Amniotic stem cell (primary cell): ENCODE measurements around the gene FBRSL1.

Experiments used
- DNase-seq: peaks from one replicate; lab custom pipeline; 2025; lab: John Stamatoyannopoulos, UW

The FBRSL1 gene

DNA sequence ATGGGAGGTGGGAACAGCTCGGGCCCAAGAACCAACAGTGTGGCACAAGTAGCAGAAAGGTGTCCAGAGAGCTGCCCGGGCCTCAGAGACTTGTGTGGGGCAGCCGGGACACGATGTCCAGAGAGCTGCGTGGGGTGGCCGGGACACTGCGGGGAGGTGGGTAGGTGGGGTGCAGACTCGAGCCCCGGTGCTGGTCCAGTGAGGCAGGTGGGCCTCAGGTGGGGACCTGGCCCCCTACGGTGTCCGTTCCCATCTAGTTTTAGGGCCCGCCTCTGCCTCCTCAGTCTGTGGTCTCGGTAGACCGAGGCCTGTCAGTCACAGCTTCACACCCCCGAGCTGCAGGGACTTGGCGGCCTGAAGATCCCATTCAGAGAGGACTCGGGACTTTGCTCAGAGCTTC is 6.3 kb upstream of the FBRSL1 start:
- no peak for DNase-seq

DNA sequence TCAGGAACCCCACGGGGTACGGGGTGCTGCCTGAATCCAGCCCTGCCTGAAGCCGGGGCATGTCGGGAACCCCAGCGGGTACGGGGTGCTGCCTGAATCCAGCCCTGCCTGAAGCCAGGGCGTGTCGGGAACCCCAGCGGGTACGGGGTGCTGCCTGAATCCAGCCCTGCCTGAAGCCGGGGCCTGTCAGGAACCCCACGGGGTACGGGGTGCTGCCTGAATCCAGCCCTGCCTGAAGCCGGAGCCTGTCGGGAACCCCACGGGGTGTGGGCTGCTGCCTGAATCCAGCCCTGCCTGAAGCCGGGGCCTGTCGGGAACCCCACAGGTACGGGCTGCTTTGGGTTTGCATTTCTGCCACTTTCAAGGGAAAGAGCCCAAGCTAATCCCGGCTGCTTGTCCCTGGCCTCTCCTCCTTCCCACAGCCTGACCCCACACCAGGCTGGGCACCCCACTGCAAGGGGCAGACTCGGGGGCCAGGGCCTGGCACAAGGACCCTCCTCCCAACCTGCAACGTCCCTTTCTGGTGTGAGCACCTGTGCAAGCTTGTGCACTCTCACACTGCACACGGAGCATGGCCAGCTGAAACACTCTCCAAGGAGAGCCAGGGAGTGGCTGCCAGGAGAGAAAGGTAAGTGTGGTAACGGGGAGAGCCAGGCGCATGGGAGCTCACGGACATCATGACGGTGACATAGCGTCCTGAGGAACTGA is 5.6 kb upstream of the FBRSL1 start:
- DNase-seq, result no peak

DNA sequence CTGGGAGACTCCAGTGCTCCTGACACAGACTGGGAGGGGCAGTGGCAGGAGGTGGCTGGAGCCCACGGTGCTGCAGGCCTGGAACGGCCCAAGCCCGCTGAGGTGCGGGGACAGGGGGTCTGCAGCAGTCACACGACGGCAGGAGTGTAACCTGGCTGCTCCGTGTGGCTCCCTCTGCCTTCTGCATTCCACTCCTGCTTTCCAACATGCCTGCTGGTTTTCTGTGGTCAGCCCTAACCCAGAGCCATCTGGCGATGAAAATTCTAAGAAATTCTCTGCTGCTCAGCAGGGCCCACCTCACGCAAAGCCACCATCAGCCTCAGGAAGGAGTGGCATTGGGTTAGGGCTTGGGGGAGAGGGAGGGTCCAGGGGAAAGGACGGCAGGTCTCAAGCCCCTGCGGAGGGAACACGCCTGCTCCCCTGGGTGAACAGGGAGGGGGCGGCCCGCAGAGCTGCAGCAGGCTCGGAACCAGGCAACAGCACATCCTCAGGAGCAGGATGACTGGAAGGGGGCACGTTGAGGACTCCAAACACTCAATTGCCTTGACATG is 5.0 kb upstream of the FBRSL1 start:
- DNase-seq, result no peak

DNA sequence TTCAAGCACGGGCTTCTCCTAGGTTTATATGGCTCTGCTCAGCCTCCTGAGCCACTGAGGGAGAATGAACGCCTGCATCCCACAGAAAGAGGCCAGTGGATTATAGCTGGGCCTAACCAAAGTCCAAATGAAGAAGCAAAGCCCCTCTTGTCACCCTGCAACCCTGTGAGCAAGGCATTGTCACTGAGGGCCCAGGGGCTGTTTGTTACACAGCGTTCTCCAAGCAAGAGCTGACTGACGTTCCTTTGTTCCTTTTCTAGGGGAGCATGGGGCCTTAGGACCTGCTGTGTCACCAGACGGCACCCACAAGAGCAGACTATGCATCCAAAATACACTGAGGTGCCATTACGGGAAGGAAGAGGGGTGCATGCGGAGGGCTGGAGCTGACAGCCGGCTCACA is 4.3 kb upstream of the FBRSL1 start:
- no peak for DNase-seq

DNA sequence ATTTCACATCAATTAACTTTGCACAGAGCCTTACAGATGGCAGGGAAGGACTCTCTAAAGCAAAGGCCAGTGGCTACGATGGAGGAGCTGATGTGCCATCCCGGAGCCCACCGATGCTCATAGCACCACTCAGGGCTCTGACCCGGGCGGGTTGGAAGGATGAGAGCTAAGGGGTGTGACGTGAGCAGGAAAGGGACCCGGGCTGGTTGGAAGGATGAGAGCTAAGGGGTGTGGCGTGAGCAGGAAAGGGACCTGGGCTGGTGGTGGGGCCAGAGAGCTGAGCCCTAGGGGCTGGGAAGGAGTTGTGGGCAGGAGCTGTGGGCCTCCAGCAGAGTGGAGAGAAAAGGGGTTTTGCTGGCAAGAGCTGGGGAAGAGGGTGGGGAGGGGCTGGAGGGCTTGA is 3.8 kb upstream of the FBRSL1 start:
- DNase-seq, result no peak

DNA sequence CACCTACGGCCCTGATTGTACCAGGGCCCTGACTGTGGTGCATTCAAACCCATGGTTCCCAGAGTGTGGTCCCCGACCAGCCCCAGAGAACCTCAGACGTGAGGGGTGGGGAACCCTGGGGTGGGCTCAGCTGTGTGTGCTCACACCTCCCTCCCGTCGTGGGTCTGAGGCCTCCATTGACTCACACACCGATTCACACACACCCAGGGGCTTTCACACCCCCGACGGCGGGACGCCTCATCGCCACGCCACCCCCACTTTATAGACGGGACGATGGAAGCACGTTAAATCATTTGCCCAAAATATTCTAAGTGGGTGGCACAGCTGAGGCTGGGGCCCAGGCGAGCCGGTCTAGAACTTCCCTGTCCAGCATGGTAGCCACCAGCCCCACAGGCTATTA is 3.4 kb upstream of the FBRSL1 start:
- no peak for DNase-seq

DNA sequence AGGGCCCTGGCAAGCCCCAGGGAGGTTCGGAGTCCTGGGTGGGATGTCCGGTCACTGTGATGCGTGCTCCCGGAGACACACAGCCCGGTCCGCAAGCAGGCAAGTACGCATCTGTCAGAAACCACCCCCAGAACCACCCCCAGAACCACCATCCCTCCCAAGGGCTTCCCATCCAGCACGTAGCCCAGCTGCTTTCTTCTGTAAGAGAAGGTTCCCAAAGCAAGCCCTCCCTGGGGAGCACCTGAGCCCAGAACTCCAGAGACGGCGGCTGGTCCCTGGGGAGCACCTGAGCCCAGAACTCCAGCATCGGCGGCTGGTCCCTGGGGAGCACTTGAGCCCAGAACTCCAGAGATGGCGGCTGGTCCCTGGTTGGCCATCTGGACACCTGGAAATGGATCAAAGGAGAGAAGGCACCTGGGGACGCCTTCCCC is 2.6 kb upstream of the FBRSL1 start:
- no peak for DNase-seq

DNA sequence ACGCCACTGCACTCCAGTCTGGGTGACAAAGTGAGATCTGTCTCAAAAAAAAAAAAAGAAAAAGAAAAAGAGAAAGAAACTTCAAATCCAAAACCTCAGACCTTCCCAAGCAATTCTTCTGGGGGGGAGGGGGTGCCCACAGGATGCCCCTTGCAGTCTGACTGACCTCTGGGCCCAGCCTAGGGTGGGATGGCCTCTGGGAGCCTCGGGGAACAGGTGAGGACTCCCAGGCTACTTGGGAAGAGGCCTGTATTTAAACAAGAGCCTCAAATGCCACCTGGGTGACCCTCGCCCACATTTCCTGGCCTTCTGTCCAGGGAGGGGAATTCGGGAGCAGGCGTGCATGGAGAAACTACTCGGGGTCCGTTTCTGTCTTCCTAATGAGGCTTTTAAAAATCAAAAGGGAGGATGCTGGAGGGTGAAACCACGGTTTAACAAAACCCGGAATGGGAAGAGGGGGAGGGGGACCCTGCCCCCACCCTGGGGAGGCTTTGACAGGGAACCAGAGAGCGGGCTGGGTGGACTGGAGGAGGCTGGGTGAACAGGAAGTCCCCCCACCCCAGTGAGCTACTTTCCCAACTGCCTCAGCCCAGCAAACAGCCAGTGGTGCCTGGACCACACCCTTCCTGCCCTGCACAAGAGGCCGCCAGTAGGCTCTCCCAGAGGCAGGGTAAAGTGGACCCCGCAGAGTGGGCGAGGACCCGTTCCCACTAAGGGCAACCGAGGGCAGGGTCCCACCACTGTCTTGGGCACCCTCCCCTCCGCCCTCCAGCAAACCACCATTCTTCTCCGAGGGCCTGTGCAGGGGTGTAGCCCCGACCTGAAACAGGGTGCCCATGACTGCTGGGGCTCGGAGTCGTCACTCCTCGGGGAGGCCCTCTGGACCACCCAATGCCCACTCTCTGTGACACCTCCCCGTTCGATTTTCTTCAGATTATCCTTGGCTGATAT is 1.5 kb upstream of the FBRSL1 start:
- no peak for DNase-seq

DNA sequence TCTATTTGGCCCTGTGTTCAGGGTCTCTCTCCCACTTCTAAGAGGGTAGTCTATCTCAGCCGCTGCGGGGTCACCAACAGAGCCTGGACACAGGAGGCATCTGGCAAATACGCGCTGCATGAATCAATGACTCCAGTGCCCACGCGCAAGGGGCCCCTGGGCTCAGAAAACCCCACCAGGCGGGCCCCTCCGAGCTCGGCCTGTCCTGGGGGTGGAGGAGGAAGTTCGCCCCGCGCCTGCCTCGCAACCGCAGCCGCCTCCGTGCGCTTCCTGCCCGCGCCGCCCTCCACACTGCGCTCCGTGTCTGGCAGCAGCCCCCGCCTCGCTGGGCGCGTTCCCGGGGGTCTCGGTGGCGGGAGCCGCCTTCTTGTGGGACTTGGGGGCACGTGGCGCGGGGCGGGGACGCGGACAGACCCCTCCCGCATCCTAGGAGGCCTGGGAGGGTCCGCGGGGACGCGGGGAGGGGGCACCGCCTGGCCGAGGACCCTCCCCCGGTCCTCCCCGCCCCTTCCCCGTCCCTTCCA is 811 bp upstream of the FBRSL1 start:
- DNase-seq, result no peak

DNA sequence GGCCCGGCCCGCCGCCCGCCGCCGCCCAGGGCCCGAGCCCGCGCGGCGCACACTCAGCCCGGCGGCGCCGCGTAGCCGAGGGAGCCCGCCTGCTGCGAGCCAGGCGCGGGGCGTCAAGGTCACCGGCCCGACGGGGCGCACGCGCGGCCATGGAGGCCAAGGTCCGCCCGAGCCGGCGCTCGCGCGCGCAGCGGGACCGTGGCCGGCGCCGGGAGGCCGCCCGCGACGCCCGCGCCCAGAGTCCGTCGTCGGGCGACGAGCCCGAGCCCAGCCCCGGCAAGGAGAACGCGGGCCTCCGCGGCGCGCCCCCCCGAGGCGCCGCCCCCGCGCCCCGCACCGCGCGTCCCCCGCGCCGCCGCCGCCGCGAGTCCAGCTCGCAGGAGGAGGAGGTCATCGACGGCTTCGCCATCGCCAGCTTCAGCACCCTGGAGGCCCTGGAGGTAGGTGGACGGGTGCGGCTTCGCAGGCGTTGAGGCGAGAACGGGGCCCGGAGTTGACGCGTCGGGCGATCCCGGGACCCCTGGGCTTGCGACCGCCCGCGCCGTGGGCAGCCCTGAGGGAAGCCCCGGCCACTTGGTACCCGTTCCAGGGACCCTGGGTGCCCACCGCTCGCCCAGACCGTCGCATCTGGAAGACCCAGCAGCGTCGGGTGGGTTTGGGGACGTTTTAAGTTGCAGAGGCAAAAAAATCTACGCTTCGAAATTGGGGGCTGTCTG is 629 bp downstream of the FBRSL1 start:
- DNase-seq, result no peak

DNA sequence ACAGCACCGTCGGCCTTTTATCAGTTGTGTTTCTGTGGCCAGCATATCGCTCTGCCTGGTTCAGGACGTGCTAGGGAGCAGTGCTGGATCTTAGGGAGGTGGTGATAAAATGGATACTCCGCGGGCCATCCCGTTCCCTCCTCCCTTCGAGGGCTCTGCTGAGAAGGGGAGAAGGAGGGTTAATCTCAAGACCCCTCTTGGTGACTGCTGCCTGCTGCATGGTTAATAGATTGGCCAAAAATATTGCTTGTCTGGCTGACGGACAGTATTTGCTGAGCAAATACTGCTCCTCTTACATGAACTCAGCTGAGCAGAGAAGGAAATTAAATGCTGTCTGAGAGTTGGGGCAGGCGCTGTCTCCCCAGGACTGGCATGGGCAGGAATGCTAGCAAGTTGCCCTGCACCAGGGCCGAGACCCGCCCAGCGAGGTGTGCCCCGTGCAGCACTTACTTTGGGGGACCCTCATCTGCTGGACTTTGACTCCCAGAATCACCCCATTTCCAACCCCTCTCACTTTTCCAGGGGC is 1.2 kb downstream of the FBRSL1 start:
- no peak for DNase-seq

DNA sequence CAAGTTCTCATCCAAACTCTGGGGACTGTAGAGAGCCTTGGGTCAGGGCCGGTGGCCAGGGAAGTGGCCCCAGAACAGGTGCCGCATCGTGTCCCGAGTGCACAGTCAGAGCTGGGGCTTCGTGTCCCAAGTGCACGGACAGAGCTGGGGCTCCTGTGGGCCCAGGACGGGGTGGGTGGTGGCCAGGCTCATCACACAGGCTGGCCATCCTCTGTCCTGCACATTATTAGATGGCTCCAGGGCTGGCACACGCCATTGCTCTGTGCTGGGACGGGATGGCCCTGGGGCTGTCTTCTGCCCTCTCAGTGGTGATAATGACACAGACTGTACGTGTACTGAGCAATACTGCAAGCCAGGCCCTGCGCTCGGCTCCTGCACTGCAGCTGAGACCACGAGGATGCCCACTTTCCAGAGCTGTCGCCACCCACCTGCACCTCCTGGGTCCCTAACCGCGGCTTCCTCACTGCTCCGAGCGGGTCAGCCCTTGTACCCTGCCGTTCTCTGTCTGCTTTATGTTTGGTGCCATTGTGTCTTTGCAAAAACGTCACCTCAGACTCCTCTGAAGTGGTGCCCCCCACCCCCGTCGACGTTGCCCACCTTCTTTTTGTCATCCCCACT is 1.9 kb downstream of the FBRSL1 start:
- DNase-seq, result no peak

DNA sequence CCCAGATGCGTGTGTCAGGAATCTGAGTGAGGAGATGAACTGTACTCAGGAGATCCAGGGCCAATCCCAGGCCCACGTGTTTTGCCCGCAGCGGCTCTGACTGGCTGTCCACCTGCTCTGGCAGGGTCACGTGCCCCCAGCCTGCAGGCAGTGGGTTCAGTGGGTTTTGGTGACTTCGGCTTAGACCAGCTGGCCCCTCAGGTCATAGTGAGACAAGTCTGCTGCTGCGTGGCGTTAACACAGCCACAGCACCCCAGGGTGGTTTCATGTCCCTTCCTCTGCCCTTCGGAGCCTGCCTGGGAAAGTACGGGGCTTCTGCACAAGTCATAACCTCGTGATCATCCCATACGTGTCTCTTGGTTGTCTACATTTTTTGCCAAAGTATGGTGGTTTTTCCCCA is 2.6 kb downstream of the FBRSL1 start:
- DNase-seq, result no peak

DNA sequence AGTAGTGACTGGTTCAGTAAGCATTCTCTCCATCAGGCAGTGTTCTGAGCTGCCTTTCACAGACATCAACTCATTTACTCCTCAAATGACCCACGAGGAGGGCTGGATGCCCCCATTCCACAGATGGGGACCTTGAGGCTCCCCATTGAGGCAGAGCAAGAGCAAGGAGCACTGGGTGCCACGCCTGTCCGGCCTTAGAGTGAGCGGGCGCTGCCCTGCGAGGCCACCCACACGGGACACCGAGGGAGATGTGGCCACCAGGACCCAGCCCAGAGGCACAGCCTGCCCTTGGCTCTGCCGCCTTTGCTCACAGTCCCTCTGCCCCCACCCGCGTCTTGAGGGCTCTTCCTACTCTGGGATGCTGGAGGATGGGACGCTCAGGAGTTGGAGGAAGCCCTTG is 3.0 kb downstream of the FBRSL1 start:
- no peak for DNase-seq

DNA sequence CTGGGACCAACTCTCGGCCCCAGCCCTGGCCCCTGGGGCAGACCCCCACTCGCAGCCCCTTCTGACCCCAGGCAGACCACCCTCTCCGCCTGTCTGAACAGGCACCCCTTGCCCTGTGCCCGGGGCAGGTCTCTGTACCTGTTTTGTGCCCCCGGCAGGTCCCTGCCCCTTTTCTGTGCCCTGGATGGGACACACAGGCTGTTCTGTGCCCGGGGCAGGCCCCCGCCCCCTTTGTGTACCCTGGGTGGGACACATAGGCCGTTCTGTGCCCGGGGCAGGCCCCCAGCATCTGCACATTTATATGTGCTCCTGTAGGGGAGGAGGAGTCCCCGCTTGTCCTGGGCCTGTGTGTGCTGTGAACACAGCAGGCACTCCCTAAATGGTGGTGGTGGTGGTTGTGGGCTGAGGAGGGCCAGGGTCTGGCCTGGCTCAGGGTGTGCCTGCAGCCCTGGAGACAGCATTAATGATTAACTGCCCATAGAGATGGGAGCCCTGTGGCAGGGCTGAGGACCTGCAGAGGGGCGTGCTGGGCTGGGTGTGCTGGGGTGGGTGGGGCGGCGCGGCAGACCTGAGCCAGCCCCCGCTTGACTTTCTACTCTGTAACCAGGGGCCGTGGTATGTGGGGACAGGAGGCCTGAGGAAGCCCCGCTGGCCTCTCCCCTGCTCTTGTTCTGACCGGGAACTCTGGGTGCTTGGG is 3.7 kb downstream of the FBRSL1 start:
- no peak for DNase-seq

DNA sequence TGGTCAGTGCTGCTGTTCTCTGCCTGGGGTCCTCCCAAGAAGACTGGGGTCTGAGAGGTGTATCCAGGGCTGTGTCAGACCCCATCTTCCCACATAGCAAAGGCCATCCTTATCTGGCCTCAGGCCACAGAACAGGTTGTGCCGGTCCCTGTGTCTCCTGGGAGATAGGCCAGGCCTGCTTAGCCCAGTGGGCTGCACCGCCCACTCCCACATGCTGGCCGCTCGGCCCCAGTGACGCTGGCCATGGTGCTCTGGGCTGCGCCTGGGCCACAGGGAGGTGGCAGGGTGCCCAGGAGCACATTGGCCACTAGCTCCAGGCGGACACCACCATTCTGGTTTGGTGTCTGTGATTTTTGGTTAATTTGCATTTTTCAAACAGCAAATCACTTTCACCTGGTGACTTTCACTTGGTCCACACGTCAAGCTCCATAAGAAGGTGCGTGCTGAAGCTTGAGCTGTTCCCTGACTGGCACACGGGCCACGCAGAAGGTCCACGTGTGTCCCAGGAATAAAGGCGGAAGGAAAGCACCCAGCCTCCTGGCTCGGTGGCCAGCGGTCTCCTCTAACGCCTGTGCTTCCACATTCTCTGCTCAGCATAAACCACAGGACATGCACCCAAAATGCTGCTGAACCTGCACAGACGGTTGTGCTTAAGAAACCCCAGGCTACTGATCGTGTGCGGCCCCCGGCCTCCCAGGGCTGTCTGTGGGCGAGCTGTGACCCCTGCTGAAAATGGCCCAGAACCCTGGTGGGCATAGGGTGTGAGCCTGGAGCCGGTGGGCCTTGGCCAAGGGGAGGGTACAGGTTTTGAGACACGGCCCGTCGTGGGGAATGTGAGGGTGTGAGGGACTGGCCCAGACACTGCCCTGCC is 4.6 kb downstream of the FBRSL1 start:
- no peak for DNase-seq

DNA sequence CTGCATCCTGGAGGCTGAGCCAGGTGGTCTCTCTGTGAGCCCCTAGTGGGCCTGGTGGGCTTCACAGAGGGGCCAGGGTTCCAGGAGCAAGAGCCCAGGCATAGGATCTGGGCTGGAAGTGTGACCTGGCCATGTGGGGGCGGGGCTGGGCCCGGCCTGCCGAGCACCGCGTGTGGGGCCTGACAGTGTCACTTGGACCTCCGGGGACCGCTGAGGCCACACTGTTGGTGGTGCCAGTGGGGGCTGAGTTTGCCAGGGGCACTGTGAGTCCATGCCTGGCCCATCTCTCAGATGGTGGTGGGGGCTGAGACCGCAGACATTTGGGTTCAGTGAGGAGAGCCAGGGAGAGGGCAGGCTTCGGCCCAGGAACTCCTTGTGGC is 5.2 kb downstream of the FBRSL1 start:
- no peak for DNase-seq

DNA sequence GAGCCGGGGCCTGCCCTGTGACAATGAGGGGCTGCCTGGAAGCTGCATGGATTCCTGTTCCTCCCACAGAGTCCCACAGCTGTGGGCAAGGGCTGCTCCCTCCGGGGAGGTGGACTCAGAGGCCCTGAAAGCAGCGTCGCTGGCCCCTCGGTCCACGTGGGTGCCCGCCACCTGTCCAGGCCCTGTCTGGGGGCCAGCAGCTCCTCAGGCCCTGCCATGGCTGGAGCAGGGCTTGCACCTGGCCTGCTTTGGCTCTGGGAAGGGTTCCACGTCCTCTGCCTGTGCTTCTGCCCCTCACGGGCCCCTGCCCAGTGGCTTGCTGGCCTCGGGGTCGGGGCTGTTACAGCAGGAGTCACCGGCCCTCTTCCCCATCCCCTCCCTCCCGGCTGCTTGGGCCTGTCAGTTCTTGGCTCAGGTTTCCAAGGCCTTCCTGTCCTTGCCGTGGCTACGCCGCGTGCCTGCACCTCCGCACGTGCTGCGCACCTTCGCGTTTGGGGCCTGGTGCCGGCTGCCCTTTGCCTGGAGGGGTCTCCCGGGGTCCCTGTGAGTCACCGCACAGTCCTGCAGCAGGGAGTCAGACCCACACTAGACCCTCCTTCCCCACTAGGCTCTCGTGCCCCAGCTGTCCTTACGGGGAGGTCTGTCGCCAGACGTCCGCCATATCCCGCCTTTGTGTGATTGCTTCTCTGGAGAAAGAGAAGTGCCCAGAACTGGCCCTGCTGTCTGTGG is 5.8 kb downstream of the FBRSL1 start:
- DNase-seq, result no peak

DNA sequence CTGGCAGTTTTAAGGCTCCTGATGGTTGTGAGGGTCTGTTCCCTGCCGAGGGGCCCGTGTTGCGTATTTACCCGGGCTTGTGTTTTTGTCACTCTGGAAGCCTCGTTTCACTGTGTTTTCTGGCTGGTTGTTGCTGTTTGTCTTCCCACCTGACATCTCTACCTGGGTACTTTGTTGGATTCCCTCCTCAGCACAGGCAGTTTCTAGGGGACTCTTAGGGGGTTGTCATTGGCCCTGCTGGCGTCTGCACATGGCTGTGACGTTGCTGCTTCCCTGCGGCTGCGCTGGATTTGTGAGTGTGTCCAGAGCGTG is 6.4 kb downstream of the FBRSL1 start:
- DNase-seq, result no peak
